Measurements from ENCODE around the gene HOMER2.

DNA sequence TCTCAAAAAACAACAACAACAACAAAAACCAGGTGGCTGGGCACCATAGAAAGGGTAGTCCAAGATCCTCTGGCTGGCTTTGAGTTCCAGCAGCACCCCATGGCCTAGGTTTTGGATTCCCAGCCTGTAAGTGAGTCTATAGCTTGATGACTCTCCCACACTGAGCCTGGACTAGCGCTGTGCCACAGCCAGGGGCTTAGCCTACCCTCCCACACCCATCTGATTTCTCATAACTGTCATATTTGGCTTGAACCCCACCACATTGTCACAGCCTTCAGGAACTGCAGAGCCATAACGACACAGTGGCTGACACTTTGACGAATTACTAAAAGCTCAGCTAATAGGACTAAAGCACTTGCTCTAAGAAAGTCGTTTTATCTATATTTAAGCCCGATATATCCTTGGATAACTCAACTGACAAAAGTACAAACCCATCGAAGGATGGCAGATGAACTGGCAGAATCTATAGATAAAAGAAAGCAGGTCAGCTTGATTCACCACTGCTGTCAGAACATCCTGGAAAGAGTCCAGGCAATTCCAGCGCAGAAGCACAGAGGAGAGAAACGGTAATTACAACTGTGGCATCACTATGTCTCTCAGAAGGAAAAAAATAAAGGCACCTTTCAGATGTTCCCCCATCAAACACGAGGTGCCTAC is 62.1 kb downstream of the HOMER2 start:
- TF ChIP-seq, protein P1, sequence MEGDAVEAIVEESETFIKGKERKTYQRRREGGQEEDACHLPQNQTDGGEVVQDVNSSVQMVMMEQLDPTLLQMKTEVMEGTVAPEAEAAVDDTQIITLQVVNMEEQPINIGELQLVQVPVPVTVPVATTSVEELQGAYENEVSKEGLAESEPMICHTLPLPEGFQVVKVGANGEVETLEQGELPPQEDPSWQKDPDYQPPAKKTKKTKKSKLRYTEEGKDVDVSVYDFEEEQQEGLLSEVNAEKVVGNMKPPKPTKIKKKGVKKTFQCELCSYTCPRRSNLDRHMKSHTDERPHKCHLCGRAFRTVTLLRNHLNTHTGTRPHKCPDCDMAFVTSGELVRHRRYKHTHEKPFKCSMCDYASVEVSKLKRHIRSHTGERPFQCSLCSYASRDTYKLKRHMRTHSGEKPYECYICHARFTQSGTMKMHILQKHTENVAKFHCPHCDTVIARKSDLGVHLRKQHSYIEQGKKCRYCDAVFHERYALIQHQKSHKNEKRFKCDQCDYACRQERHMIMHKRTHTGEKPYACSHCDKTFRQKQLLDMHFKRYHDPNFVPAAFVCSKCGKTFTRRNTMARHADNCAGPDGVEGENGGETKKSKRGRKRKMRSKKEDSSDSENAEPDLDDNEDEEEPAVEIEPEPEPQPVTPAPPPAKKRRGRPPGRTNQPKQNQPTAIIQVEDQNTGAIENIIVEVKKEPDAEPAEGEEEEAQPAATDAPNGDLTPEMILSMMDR (conservative IDR thresholded peaks at IDR 0.05; ENCODE audit: low read length): no peak
- no peak for TF ChIP-seq EZH2phosphoT487 (IDR thresholded peaks at IDR 0.05; ENCODE audit: borderline replicate concordance, low read depth, low read length)
